Lung (tissue), 12 donors: ENCODE measurements around the gene GREM2. TPM values are rescaled to one million over a fixed set of nuclear protein-coding genes. Genes with fewer than 3 reads are reported as not detected.

Experiments used
- ATAC-seq: fragments of 200-7000 bp; cut with Tn5 transposase; one replicate; pipeline ENCODE4 v1.9.1; 2020; ENCODE audit warnings: moderate number of reproducible peaks; ENCODE audit not compliant: insufficient read depth, low FRiP score
- DNase-seq, 3 donors: peaks; one replicate each; pipeline ENCODE4 v3.0.0-alpha.2; 2013 to 2017
- H3K27ac ChIP-seq, 2 donors: one replicate each; pipeline ENCODE4 v1.5.1; 2013; ENCODE audit warnings: mild to moderate bottlenecking in 2 of 2, moderate library complexity in 2 of 2, control low read depth in 1 of 2, inconsistent platforms in 1 of 2, low read depth in 1 of 2, low read length in 1 of 2
- H3K27me3 ChIP-seq, 3 donors: one replicate each; pipeline ENCODE4 v1.5.1; 2013; ENCODE audit warnings: low read length in 2 of 3; ENCODE audit not compliant: control insufficient read depth in 3 of 3, insufficient read depth in 3 of 3
- H3K36me3 ChIP-seq, 4 donors: one replicate each; pipeline ENCODE4 v1.5.1; 2013; ENCODE audit warnings: low read length in 4 of 4, mild to moderate bottlenecking in 1 of 4, moderate library complexity in 1 of 4; ENCODE audit not compliant: control insufficient read depth in 4 of 4, insufficient read depth in 4 of 4
- H3K4me1 ChIP-seq, 5 donors: one replicate each; pipeline ENCODE4 v1.5.1; 2013; ENCODE audit warnings: low read length in 5 of 5, mild to moderate bottlenecking in 2 of 5, moderate library complexity in 1 of 5; ENCODE audit not compliant: control insufficient read depth in 5 of 5, insufficient read depth in 5 of 5
- H3K4me3 ChIP-seq: one replicate; pipeline ENCODE4 v1.5.1; 2013; ENCODE audit warnings: mild to moderate bottlenecking, control low read depth, moderate library complexity
- H3K9ac ChIP-seq, 2 donors: one replicate each; pipeline ENCODE4 v1.5.1; 2013; ENCODE audit warnings: low read length in 2 of 2, control low read depth in 1 of 2; ENCODE audit not compliant: insufficient read depth in 1 of 2
- H3K9me3 ChIP-seq, 4 donors: one replicate each; pipeline ENCODE4 v1.5.1; 2013; ENCODE audit warnings: low read length in 3 of 4, mild to moderate bottlenecking in 1 of 4, moderate library complexity in 1 of 4; ENCODE audit not compliant: control insufficient read depth in 4 of 4, insufficient read depth in 3 of 4
- WGBS, 2 donors: extraction: QIAGEN DNeasy Blood & Tissue Kit; methylation state at CpG; one replicate each; pipeline ENCODE4 v1.1.7; 2013; 5-methylcytosine and 5-hydroxymethylcytosine counted together
- polyA plus RNA-seq, 2 donors: library from polyadenylated mRNA; stranded (reverse); fragments of 200-250 nt; gene quantifications; one replicate each; pipeline ENCODE4 v1.2.1, GENCODE V29; 2013
- total RNA-seq, 2 donors: library from RNA; depleted of rRNA in 1 of 2; stranded (reverse); fragments of >200 nt in 1 of 2; gene quantifications; one replicate each; pipeline ENCODE4 v1.2.1, GENCODE V29; 2014 to 2021
- TF ChIP-seq, protein P1 (sequence below): IDR thresholded peaks from 2 replicates; pipeline ENCODE4 v1.5.1; 2012; ENCODE audit warnings: mild to moderate bottlenecking; ENCODE audit errors: control extremely low read depth, extremely low read depth
- donor health status: control.
- donor health status: control.
- donor health status: Bipolar disorder and iron deficiency.
- donor health status: healthy.
- donor health status: DM: yes; HTN: yes; CAD: no.

GREM2 gene
- total and polyA plus RNA-seq, 4 donors = 0.47 to 8.8 (median 0.76) TPM

DNA sequence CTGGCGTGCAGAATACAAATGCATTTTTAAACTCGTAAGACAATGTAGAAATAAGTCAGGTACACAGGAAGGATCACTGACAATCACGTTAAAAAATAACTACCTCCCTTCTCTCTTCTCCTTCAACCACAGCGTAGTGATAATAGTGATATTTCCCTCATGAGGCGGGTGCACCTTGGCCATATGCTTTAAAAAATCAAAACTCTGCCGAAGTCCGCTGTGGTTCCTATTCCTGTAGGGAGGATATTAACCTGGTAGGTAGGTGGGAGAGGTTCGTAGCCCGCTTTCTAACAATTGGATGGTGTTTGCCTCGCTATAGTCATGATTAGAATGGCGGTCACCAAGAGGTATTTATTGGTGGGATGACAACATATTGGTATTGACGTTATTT is 732 bp downstream of the GREM2 start:
- H3K4me3 ChIP-seq = no peak overlapping the region
- H3K9ac ChIP-seq = peak overlapping the region in 1 of 2 donors; percentile 96

DNA sequence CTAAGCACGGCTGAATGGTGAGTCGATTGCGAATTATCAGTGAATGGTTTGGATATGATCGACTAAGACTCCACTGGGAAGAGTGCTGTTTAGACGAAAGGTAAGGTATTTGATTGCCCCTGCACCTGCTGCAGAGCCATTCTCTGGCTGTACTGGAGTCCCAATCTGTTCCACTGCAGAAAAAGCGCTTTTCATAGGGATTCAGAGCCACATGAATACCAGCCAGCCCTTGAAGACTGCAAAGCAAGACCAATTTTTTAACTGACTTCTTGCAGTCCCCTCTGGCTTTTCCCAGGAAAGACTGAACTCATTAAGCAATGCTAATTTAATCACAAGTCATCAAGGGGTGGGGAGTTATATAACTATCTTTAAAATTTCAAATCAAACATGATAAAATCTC is 1.3 kb downstream of the GREM2 start:
- H3K27ac ChIP-seq = no peak overlapping the region
- H3K27me3 ChIP-seq = peaks cover 0 to 28% (median 18%) of the 10 kb centered on the region in 3 donors
- TF ChIP-seq, protein P1, sequence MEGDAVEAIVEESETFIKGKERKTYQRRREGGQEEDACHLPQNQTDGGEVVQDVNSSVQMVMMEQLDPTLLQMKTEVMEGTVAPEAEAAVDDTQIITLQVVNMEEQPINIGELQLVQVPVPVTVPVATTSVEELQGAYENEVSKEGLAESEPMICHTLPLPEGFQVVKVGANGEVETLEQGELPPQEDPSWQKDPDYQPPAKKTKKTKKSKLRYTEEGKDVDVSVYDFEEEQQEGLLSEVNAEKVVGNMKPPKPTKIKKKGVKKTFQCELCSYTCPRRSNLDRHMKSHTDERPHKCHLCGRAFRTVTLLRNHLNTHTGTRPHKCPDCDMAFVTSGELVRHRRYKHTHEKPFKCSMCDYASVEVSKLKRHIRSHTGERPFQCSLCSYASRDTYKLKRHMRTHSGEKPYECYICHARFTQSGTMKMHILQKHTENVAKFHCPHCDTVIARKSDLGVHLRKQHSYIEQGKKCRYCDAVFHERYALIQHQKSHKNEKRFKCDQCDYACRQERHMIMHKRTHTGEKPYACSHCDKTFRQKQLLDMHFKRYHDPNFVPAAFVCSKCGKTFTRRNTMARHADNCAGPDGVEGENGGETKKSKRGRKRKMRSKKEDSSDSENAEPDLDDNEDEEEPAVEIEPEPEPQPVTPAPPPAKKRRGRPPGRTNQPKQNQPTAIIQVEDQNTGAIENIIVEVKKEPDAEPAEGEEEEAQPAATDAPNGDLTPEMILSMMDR = no peak
- DNase-seq (no peak), ATAC-seq (no peak)
- no peak overlapping the region for H3K4me3 ChIP-seq
- 49 to 57% methylated on average over 6 of the region's 6 CpGs for WGBS, 2 donors
- H3K9me3 ChIP-seq = peaks cover 0 to 1% (median 0%) of the 10 kb centered on the region in 4 donors
- no peak overlapping the region for H3K9ac ChIP-seq
- H3K4me1 ChIP-seq = peaks cover 0 to 2% (median 0%) of the 10 kb centered on the region in 5 donors
- no peaks in the 10 kb centered on the region for H3K36me3 ChIP-seq

More for the DNA sequence above, 732 bp downstream of the GREM2 start:
- no peak for DNase-seq
- TF ChIP-seq, protein P1 = no peak
- Histone ChIP-seq H3K9me3 (peaks cover 0 to 1% (median 0%) of the 10 kb centered on the region in 4 donors), H3K27ac (no peak overlapping the region), H3K36me3 (no peaks in the 10 kb centered on the region), H3K4me1 (peaks cover 0 to 2% (median 0%) of the 10 kb centered on the region in 5 donors), H3K27me3 (peaks cover 0 to 28% (median 18%) of the 10 kb centered on the region in 3 donors)
- WGBS, 2 donors = 18 to 23% methylated on average over 12 of the region's 12 CpGs
- no peak for ATAC-seq

GRCh38 chr1:240609527-240610060 is 2.4 kb downstream of the GREM2 start:
- no peak overlapping the region for H3K27ac ChIP-seq
- no peak overlapping the region for H3K4me3 ChIP-seq
- WGBS, 2 donors = 55 to 56% methylated on average over 6 of the region's 6 CpGs
- H3K36me3 ChIP-seq = no peaks in the 10 kb centered on the region
- peaks cover 0 to 2% (median 0%) of the 10 kb centered on the region in 5 donors for H3K4me1 ChIP-seq
- DNase-seq (no peak), ATAC-seq (no peak)
- H3K9ac ChIP-seq = no peak overlapping the region
- peaks cover 0 to 1% (median 0%) of the 10 kb centered on the region in 4 donors for H3K9me3 ChIP-seq
- peaks cover 0 to 28% (median 18%) of the 10 kb centered on the region in 3 donors for H3K27me3 ChIP-seq
- TF ChIP-seq, protein P1 = no peak
